ENCODE data around the gene PHLDA3.

The PHLDA3 gene

GRCh38 chr1:201468844-201469644 is at the start of gene PHLDA3:
Gene PHLDA3 (minus strand): TSS chr1:201469188. CDS start chr1:201468786, 402 bp downstream.
- ChIA-PET POLR2A (no interaction called here), CTCF (interaction anchor here (1.4 to 6.1 kb wide), 8 partner anchors 12 to 43 kb away, joined by 3 to 57 read pairs (median 9); no protein-coding TSS in a partner anchor)
- peak; percentile 81 for DNase-seq (ENCODE audit: extremely low spot score)
- no peak for TF ChIP-seq CTCF (IDR thresholded peaks at IDR 0.05; ENCODE audit: control extremely low read depth, extremely low read depth, low read depth, missing control alignments)

GRCh38 chr1:201518071-201518470 is 49.1 kb upstream of the PHLDA3 start:
- no peak for TF ChIP-seq CTCF (IDR thresholded peaks at IDR 0.05; ENCODE audit: control extremely low read depth, extremely low read depth, low read depth, missing control alignments)
- POLR2A ChIA-PET: no interaction called here
- CTCF ChIA-PET: interaction anchor here (1.7 to 29.4 kb wide), 4 partner anchors 15 to 82 kb away, joined by 3 to 685 read pairs (median 330); no protein-coding TSS in a partner anchor
- DNase-seq (ENCODE audit: extremely low spot score): no peak

GRCh38 chr1:201517631-201518030 is 48.6 kb upstream of the PHLDA3 start:
- no peak for DNase-seq (ENCODE audit: extremely low spot score)
- ChIA-PET POLR2A (no interaction called here), CTCF (interaction anchor here (1.7 to 29.4 kb wide), 4 partner anchors 15 to 82 kb away, joined by 3 to 685 read pairs (median 330); no protein-coding TSS in a partner anchor)
- TF ChIP-seq CTCF (IDR thresholded peaks at IDR 0.05; ENCODE audit: control extremely low read depth, extremely low read depth, low read depth, missing control alignments): no peak

GRCh38 chr1:201516511-201517127 is 47.6 kb upstream of the PHLDA3 start:
- ChIA-PET CTCF (interaction anchor here (1.1 to 29.4 kb wide), 7 partner anchors 16 to 131 kb away, joined by 3 to 685 read pairs (median 157); no protein-coding TSS in a partner anchor), POLR2A (no interaction called here)
- no peak for TF ChIP-seq CTCF (IDR thresholded peaks at IDR 0.05; ENCODE audit: control extremely low read depth, extremely low read depth, low read depth, missing control alignments)
- no peak for DNase-seq (ENCODE audit: extremely low spot score)

- TF ChIP-seq CTCF (IDR thresholded peaks at IDR 0.05; ENCODE audit: control extremely low read depth, extremely low read depth, low read depth, missing control alignments): no peak
- POLR2A ChIA-PET: no interaction called here
- CTCF ChIA-PET: interaction anchor here (1.0 to 29.4 kb wide), 8 partner anchors 17 to 189 kb away, joined by 3 to 685 read pairs (median 80); no protein-coding TSS in a partner anchor
- no peak for DNase-seq (ENCODE audit: extremely low spot score)
These were observed 46.9 kb upstream of the PHLDA3 start for GRCh38 chr1:201515895-201516294.

- no peak for TF ChIP-seq CTCF (IDR thresholded peaks at IDR 0.05; ENCODE audit: control extremely low read depth, extremely low read depth, low read depth, missing control alignments)
- ChIA-PET POLR2A (no interaction called here), CTCF (interaction anchor here (1.0 to 29.4 kb wide), 9 partner anchors 18 to 190 kb away, joined by 3 to 685 read pairs (median 11); no protein-coding TSS in a partner anchor)
- no peak for DNase-seq (ENCODE audit: extremely low spot score)
These were observed 46.2 kb upstream of the PHLDA3 start for GRCh38 chr1:201515062-201515750.
